ENCODE data around the gene GSTA1.

DNA sequence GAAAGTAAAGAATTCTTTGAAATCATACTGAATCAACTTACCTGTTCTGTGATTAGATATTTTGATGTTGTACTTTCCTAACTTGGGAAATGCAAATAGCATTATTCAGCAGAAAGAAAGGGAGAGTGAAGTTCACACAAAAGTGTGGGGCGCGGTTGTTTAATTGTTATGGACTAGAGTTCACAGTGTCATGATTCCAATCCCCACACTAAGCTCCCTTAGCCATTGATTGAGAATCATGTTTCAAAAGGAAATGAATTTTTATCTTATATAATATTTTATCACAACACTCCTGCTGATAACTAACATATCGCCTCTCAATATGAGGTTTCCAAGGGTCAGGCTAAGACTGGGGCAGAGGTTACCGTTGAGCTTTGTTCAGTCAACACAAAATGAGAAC is 40.0 kb upstream of the GSTA1 start:
- TF ChIP-seq, protein P1, sequence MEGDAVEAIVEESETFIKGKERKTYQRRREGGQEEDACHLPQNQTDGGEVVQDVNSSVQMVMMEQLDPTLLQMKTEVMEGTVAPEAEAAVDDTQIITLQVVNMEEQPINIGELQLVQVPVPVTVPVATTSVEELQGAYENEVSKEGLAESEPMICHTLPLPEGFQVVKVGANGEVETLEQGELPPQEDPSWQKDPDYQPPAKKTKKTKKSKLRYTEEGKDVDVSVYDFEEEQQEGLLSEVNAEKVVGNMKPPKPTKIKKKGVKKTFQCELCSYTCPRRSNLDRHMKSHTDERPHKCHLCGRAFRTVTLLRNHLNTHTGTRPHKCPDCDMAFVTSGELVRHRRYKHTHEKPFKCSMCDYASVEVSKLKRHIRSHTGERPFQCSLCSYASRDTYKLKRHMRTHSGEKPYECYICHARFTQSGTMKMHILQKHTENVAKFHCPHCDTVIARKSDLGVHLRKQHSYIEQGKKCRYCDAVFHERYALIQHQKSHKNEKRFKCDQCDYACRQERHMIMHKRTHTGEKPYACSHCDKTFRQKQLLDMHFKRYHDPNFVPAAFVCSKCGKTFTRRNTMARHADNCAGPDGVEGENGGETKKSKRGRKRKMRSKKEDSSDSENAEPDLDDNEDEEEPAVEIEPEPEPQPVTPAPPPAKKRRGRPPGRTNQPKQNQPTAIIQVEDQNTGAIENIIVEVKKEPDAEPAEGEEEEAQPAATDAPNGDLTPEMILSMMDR (IDR thresholded peaks at IDR 0.05) = no peak
- no peak for TF ChIP-seq POLR2A (IDR thresholded peaks at IDR 0.05)

Measured in right lobe of liver (tissue), 4 donors.